AG04450 (cell line): ENCODE results near the gene DRG1. TPM values are rescaled to one million over a fixed set of nuclear protein-coding genes. Genes with fewer than 3 reads are reported as not detected.
A peak's percentile ranks its signal among the peaks of the same experiment; 100 is the strongest.

Experiments used
- CTCF ChIA-PET: fragments of 300-600, 350-600 bp; formaldehyde crosslinking; extraction: SDS; loops from one replicate; lab custom pipeline; 2022; ENCODE audit warnings: antibody characterized with exemption, inconsistent platforms; lab: Charles Lee
- POLR2A ChIA-PET: fragments of 350-600 bp; formaldehyde crosslinking; extraction: SDS; loops from one replicate; lab custom pipeline; 2021; ENCODE audit warnings: antibody characterized with exemption, inconsistent platforms; lab: Yijun Ruan, JAX
- DNase-seq: peaks from one replicate; pipeline ENCODE4 v3.0.0-alpha.2; 2011; ENCODE audit warnings: low read depth, low spot score
- H3K27ac ChIP-seq: one replicate; pipeline ENCODE4 v1.5.1; 2012; ENCODE audit warnings: low read depth, low read length, control low read depth
- H3K27me3 ChIP-seq: one replicate; pipeline ENCODE4 v1.6.0; 2012; ENCODE audit warnings: low read length; ENCODE audit not compliant: control insufficient read depth, insufficient read depth
- H3K4me3 ChIP-seq: 2 replicates; pipeline ENCODE4 v1.5.1; 2011; ENCODE audit warnings: mild to moderate bottlenecking, low read depth, low read length, control low read depth
- H3K9me3 ChIP-seq: 2 replicates; pipeline ENCODE4 v1.5.1; 2012; ENCODE audit warnings: low read length; ENCODE audit not compliant: control insufficient read depth, insufficient read depth
- polyA plus RNA-seq: library from polyadenylated mRNA; depleted of rRNA; stranded (reverse); fragments of >200 nt; gene quantifications from 2 replicates; pipeline ENCODE4 v1.2.3, GENCODE V29; 2011
- TF ChIP-seq, protein P1 (sequence below): IDR thresholded peaks from 2 replicates; pipeline ENCODE4 v1.5.1; 2011; ENCODE audit warnings: low read depth, low read length, control low read depth, inconsistent platforms

The DRG1 gene
- polyA plus RNA-seq, 1 experiment, result 108 TPM

- ChIA-PET POLR2A (interaction anchor here (0.6 kb wide), 1 partner anchor 28 kb away, joined by 4 read pairs; no protein-coding TSS in a partner anchor), CTCF (interaction anchor here (0.6 kb wide), 1 partner anchor 319 kb away, joined by 3 read pairs; no protein-coding TSS in a partner anchor)
- H3K4me3 ChIP-seq, result no peak overlapping the region
- no peak overlapping the region for H3K27ac ChIP-seq
- TF ChIP-seq, protein P1, sequence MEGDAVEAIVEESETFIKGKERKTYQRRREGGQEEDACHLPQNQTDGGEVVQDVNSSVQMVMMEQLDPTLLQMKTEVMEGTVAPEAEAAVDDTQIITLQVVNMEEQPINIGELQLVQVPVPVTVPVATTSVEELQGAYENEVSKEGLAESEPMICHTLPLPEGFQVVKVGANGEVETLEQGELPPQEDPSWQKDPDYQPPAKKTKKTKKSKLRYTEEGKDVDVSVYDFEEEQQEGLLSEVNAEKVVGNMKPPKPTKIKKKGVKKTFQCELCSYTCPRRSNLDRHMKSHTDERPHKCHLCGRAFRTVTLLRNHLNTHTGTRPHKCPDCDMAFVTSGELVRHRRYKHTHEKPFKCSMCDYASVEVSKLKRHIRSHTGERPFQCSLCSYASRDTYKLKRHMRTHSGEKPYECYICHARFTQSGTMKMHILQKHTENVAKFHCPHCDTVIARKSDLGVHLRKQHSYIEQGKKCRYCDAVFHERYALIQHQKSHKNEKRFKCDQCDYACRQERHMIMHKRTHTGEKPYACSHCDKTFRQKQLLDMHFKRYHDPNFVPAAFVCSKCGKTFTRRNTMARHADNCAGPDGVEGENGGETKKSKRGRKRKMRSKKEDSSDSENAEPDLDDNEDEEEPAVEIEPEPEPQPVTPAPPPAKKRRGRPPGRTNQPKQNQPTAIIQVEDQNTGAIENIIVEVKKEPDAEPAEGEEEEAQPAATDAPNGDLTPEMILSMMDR, result no peak
- no peak for DNase-seq
- H3K9me3 ChIP-seq, result no peaks in the 10 kb centered on the region
- H3K27me3 ChIP-seq, result no peaks in the 10 kb centered on the region
Observed at GRCh38 chr22:31441652-31442051, 42.2 kb downstream of the DRG1 start.

GRCh38 chr22:31442768-31443489 lies 43.5 kb downstream of the DRG1 start:
- Histone ChIP-seq H3K9me3 (no peaks in the 10 kb centered on the region), H3K27ac (peak overlapping the region; percentile 21), H3K4me3 (no peak overlapping the region), H3K27me3 (no peaks in the 10 kb centered on the region)
- no peak for DNase-seq
- ChIA-PET CTCF (no interaction called here), POLR2A (interaction anchor here (0.6 kb wide), 1 partner anchor 284 kb away, joined by 3 read pairs; no protein-coding TSS in a partner anchor)
- TF ChIP-seq, protein P1, result no peak

DNA sequence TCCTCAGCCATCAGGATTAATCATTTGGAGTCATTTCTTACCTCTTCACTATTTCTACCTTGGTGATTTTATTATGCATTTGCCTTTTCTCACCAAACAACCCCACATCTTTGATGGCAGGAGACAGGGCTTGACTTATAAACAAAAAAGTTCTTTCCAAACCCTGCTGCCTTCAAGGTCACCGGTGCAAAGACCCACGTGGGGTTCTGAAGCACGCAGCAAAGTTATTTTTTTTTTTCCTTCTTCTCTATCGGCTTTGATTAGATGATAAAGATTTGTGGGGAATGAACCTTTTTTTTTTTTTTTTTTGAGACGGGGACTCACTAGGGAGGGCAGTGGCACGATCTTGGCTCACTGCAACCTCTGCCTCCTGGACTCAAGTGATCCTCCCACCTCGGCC lies 44.1 kb downstream of the DRG1 start:
- Histone ChIP-seq H3K9me3 (no peaks in the 10 kb centered on the region), H3K27ac (no peak overlapping the region), H3K27me3 (no peaks in the 10 kb centered on the region), H3K4me3 (no peak overlapping the region)
- no peak for DNase-seq
- TF ChIP-seq, protein P1, result no peak
- CTCF ChIA-PET, result no interaction called here
- POLR2A ChIA-PET, result no interaction called here

- Histone ChIP-seq H3K9me3 (no peaks in the 10 kb centered on the region), H3K27me3 (no peaks in the 10 kb centered on the region), H3K4me3 (no peak overlapping the region), H3K27ac (no peak overlapping the region)
- POLR2A ChIA-PET, result no interaction called here
- CTCF ChIA-PET, result no interaction called here
- TF ChIP-seq, protein P1, result no peak
- DNase-seq, result no peak
Observed at GRCh38 chr22:31445642-31446041, 46.2 kb downstream of the DRG1 start.

- Histone ChIP-seq H3K9me3 (no peaks in the 10 kb centered on the region), H3K4me3 (no peak overlapping the region), H3K27me3 (no peaks in the 10 kb centered on the region), H3K27ac (no peak overlapping the region)
- DNase-seq, result no peak
- ChIA-PET CTCF (interaction anchor here (0.5 kb wide), 1 partner anchor 40 kb away, joined by 3 read pairs; no protein-coding TSS in a partner anchor), POLR2A (no interaction called here)
- TF ChIP-seq, protein P1, result no peak
Observed at GRCh38 chr22:31446208-31446607, 46.8 kb downstream of the DRG1 start.
